HCT116 (cell line): Measurements from ENCODE around the gene ARHGEF10L. TPM values are rescaled to one million over a fixed set of nuclear protein-coding genes. Genes with fewer than 3 reads are reported as not detected.

Experiments used
- ATAC-seq: fragments of 200-7000 bp; cut with Tn5 transposase; 2 replicates; pipeline ENCODE4 v1.9.1; 2020; ENCODE audit warnings: mild to moderate bottlenecking, moderate library complexity
- BruUV-seq: library from RNA; stranded (reverse); fragments of 400-500 nt; replicated peaks from 2 replicates; lab custom pipeline; 2021; lab: Mats Ljungman, UMichigan
- CTCF ChIA-PET: fragments of 300-600 bp; sonication (Branson Sonifier 250); formaldehyde crosslinking; loops from one replicate; lab custom pipeline; 2021; ENCODE audit warnings: antibody characterized with exemption; lab: Charles Lee
- POLR2A ChIA-PET: fragments of 300-600, 350-600 bp; sonication (Branson Sonifier 250); formaldehyde crosslinking; loops from one replicate; lab custom pipeline; 2021; ENCODE audit warnings: antibody characterized with exemption; lab: Charles Lee
- RAD21 ChIA-PET, 2 experiments: fragments of 300-600 bp; sonication (Branson Sonifier 250); formaldehyde crosslinking; loops; one replicate each; lab custom pipeline; 2023; ENCODE audit warnings: low total read pairs in 2 of 2; ENCODE audit not compliant: uncharacterized antibody in 2 of 2, unreplicated experiment in 2 of 2, low non-redundant PET in 1 of 2; lab: Charles Lee
- DNase-seq: peaks from one replicate; pipeline ENCODE4 v3.0.0-alpha.2; 2010; ENCODE audit warnings: low read depth, low spot score
- H2AFZ ChIP-seq: fragments of 200-600 bp; shearing (Covaris generic), sonication (generic); 2 replicates; pipeline ENCODE4 v1.6.1; 2017; ENCODE audit warnings: low read depth, mixed run types, mixed read lengths, antibody characterized with exemption, low read length; ENCODE audit not compliant: poor library complexity, severe bottlenecking
- H3K27ac ChIP-seq: 2 replicates; pipeline ENCODE4 v1.5.1; 2012; ENCODE audit warnings: low read depth, low read length
- H3K27me3 ChIP-seq: fragments of 200-600 bp; sonication (generic); 2 replicates; pipeline ENCODE4 v1.6.1; 2016; ENCODE audit warnings: mixed run types, low read length, mixed read lengths; ENCODE audit not compliant: insufficient read depth
- H3K36me3 ChIP-seq, 2 experiments: fragments of 200-500 bp in 1 of 2; fragments of 200-600 bp in 1 of 2; sonication (Bioruptor generic) in 1 of 2; sonication (generic) in 1 of 2; 2 replicates each; pipeline versions ENCODE4 v1.5.1 to v1.6.1; 2014 to 2016; ENCODE audit warnings: low read length in 2 of 2, inconsistent platforms in 1 of 2, mixed read lengths in 1 of 2, mixed run types in 1 of 2; ENCODE audit not compliant: insufficient read depth in 2 of 2, control insufficient read depth in 1 of 2
- H3K4me1 ChIP-seq, 2 experiments: fragments of 200-600 bp in 1 of 2; sonication (generic) in 1 of 2; 2 replicates each; pipeline versions ENCODE4 v1.5.1 to v1.6.1; 2012 to 2017; ENCODE audit warnings: low read length in 2 of 2, inconsistent platforms in 1 of 2, mild to moderate bottlenecking in 1 of 2, mixed read lengths in 1 of 2, mixed run types in 1 of 2, moderate library complexity in 1 of 2; ENCODE audit not compliant: insufficient read depth in 2 of 2, control insufficient read depth in 1 of 2
- H3K4me2 ChIP-seq: fragments of 200-600 bp; sonication (generic); 2 replicates; pipeline ENCODE4 v1.6.1; 2017; ENCODE audit warnings: mixed run types, low read length, mixed read lengths
- H3K4me3 ChIP-seq, 2 experiments: fragments of 200-600 bp in 1 of 2; sonication (generic) in 1 of 2; replicated peaks in 1 of 2; 2 replicates each; pipeline ENCODE4 v1.5.1; 2011 to 2016; ENCODE audit warnings: low read length in 2 of 2, control low read depth in 1 of 2, low read depth in 1 of 2, mild to moderate bottlenecking in 1 of 2, mixed read lengths in 1 of 2, mixed run types in 1 of 2
- H3K79me2 ChIP-seq: fragments of 200-600 bp; sonication (generic); 2 replicates; pipeline ENCODE4 v1.6.1; 2017; ENCODE audit warnings: mild to moderate bottlenecking, mixed run types, low read length, moderate library complexity, mixed read lengths; ENCODE audit not compliant: insufficient read depth
- H3K9ac ChIP-seq: fragments of 200-600 bp; sonication (generic); 2 replicates; pipeline ENCODE4 v1.6.1; 2016; ENCODE audit warnings: low read length, mixed read lengths
- H3K9me2 ChIP-seq: fragments of 200-600 bp; sonication (generic), shearing (Covaris generic); 2 replicates; pipeline ENCODE4 v1.6.1; 2017; ENCODE audit warnings: mixed run types, mild to moderate bottlenecking, moderate library complexity; ENCODE audit not compliant: insufficient read depth
- H3K9me3 ChIP-seq, 2 experiments: fragments of 200-500 bp in 1 of 2; fragments of 200-600 bp in 1 of 2; sonication (Bioruptor generic) in 1 of 2; sonication (generic) in 1 of 2; 2 replicates each; pipeline ENCODE4 v1.6.1; 2014 to 2017; ENCODE audit warnings: low read length in 2 of 2, mixed read lengths in 2 of 2, inconsistent platforms in 1 of 2, low read depth in 1 of 2, mild to moderate bottlenecking in 1 of 2, mixed run types in 1 of 2, moderate library complexity in 1 of 2; ENCODE audit not compliant: control insufficient read depth in 1 of 2, insufficient read depth in 1 of 2
- H4K20me1 ChIP-seq: fragments of 200-600 bp; sonication (generic), shearing (Covaris generic); 2 replicates; pipeline ENCODE4 v1.6.1; 2017; ENCODE audit warnings: mixed run types, mild to moderate bottlenecking, moderate library complexity; ENCODE audit not compliant: insufficient read depth
- ELF1 ChIP-seq: IDR thresholded peaks from 2 replicates; pipeline ENCODE4 v1.6.1; 2012; ENCODE audit warnings: low read depth, borderline replicate concordance
- POLR2A ChIP-seq: IDR thresholded peaks from 2 replicates; pipeline ENCODE4 v1.7.0; 2011; ENCODE audit warnings: borderline replicate concordance; ENCODE audit not compliant: insufficient read depth, insufficient read length; ENCODE audit errors: extremely low read depth
- intact Hi-C: fragments of 100-400 bp; cut with micrococcal nuclease; formaldehyde crosslinking; loops from 2 replicates; pipeline ENCODE4 v1.10.0; 2022
- total RNA-seq: library from RNA; stranded (reverse); gene quantifications from one replicate; pipeline ENCODE4 v1.2.1, GENCODE V29; 2021; ENCODE audit not compliant: unreplicated experiment

The ARHGEF10L gene
- total RNA-seq, 1 experiment from 2014 or later = 14.7 TPM

DNA sequence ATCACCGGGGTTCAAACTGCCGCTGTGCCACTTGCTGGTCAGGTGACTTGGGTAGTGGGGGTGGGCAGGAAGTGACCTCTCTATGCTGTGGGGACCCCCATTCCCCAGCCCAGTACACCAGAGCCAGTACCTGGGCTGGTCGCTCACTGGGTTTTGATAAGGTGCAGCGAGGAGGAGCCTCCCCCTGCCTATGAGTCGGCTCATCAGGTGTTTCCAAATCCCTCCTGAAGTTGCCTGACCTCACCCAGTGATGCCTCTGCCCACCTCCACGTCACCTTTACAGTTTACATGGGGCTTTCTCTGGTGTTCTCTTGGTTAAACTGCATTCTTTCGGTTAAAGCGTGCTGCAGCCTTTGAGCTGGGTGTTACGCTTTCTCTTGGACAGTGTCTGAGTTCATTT is 58.2 kb downstream of the ARHGEF10L start:
- ChIA-PET RAD21 (no interaction called here), POLR2A (no interaction called here), CTCF (interaction anchor here (1.3 kb wide), 1 partner anchor 9 kb away, joined by 5 read pairs; no protein-coding TSS in a partner anchor)
- H3K4me2 ChIP-seq = no peak overlapping the region
- DNase-seq = no peak
- H3K9ac ChIP-seq = no peak overlapping the region
- no peaks in the 10 kb centered on the region for H3K79me2 ChIP-seq
- H3K4me1 ChIP-seq = peaks cover 9 to 12% of the 10 kb centered on the region in 2 experiments; a peak in 2 of 4 replicates
- no peaks in the 10 kb centered on the region for H3K9me2 ChIP-seq
- H3K9me3 ChIP-seq = no peaks in the 10 kb centered on the region
- intact Hi-C loops = no loop called here
- no peak overlapping the region for H3K27ac ChIP-seq
- no peaks in the 10 kb centered on the region; a peak in 1 of 4 replicates for H3K36me3 ChIP-seq
- H2AFZ ChIP-seq = no peak overlapping the region
- no peak overlapping the region for H3K4me3 ChIP-seq
- H4K20me1 ChIP-seq = no peaks in the 10 kb centered on the region
- BruUV-seq = no TSS peak
- TF ChIP-seq ELF1 = no peak
- no peak for ATAC-seq
- H3K27me3 ChIP-seq = no peaks in the 10 kb centered on the region

DNA sequence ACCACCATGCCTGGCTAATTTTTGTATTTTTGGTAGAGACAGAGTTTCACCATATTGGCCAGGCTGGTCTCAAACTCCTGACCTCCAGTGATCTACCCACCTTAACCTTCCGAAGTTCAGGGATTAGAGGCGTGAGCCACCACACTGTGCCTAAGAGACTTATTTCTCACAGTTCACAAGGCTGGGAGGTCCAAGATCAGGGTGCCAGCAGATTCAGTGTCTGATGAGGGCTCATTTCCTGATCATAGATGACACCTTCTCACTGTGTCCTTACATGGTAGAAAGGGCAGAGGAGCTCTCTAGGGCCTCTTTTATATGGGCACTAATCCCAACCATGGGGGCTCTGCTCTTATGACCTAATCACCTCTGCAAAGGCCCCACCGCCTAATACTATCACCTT is 58.8 kb downstream of the ARHGEF10L start:
- no peaks in the 10 kb centered on the region for H3K9me3 ChIP-seq
- no TSS peak for BruUV-seq
- H3K9me2 ChIP-seq = no peaks in the 10 kb centered on the region
- H4K20me1 ChIP-seq = no peaks in the 10 kb centered on the region
- no peak overlapping the region for H3K4me2 ChIP-seq
- ChIA-PET CTCF (no interaction called here), POLR2A (no interaction called here), RAD21 (no interaction called here)
- H3K36me3 ChIP-seq = no peaks in the 10 kb centered on the region; a peak in 1 of 4 replicates
- H3K27me3 ChIP-seq = no peaks in the 10 kb centered on the region
- H3K4me3 ChIP-seq = no peak overlapping the region
- DNase-seq (no peak), ATAC-seq (no peak)
- H3K4me1 ChIP-seq = peaks cover 9 to 12% of the 10 kb centered on the region in 2 experiments; a peak in 2 of 4 replicates
- intact Hi-C loops = no loop called here
- TF ChIP-seq POLR2A = no peak
- H3K27ac ChIP-seq = no peak overlapping the region
- H3K79me2 ChIP-seq = no peaks in the 10 kb centered on the region
- no peak overlapping the region for H3K9ac ChIP-seq
- H2AFZ ChIP-seq = no peak overlapping the region
